NCI-H2107 (cell line): ENCODE data around the gene PLGRKT.
"Not testable (repeated sequence)": the region's sequence is repeated elsewhere in the genome, so short reads cannot be mapped to it uniquely, and the experiment has no call there.

Experiments used
- DNase-seq: peaks from one replicate; lab custom pipeline; 2025; lab: John Stamatoyannopoulos, UW

The PLGRKT gene

GRCh38 chr9:5437254-5438216, at the start of gene PLGRKT:
PLGRKT (minus strand) TSS chr9:5437925; CDS start chr9:5431977, 5,948 bp downstream.
- DNase-seq = peak; percentile 74

GRCh38 chr9:5486988-5487387, 49.3 kb upstream of the PLGRKT start:
- no peak for DNase-seq

- DNase-seq = no peak
These were observed 47.8 kb upstream of the PLGRKT start for GRCh38 chr9:5485378-5486085.

GRCh38 chr9:5483306-5483705, 45.6 kb upstream of the PLGRKT start:
- no peak for DNase-seq

- no peak for DNase-seq
These were observed 44.5 kb upstream of the PLGRKT start for GRCh38 chr9:5482194-5482593.

- no peak for DNase-seq
These were observed 43.8 kb upstream of the PLGRKT start for GRCh38 chr9:5481322-5482040.

GRCh38 chr9:5480919-5481318, 43.2 kb upstream of the PLGRKT start:
- no peak for DNase-seq

- DNase-seq = no peak
These were observed 42.4 kb upstream of the PLGRKT start for GRCh38 chr9:5479994-5480694.

- no peak for DNase-seq
These were observed 40.5 kb upstream of the PLGRKT start for GRCh38 chr9:5478206-5478605.

GRCh38 chr9:5475611-5476010, 37.9 kb upstream of the PLGRKT start:
- not testable (repeated sequence) for DNase-seq

GRCh38 chr9:5470816-5471215, 33.1 kb upstream of the PLGRKT start:
- no peak for DNase-seq

- DNase-seq = no peak
These were observed 32.4 kb upstream of the PLGRKT start for GRCh38 chr9:5470122-5470521.

GRCh38 chr9:5468850-5469249, 31.1 kb upstream of the PLGRKT start:
- DNase-seq = no peak

- no peak for DNase-seq
These were observed 29.0 kb upstream of the PLGRKT start for GRCh38 chr9:5466766-5467165.

GRCh38 chr9:5466005-5466404, 28.3 kb upstream of the PLGRKT start:
- no peak for DNase-seq

- DNase-seq = not testable (repeated sequence)
These were observed 27.2 kb upstream of the PLGRKT start for GRCh38 chr9:5464831-5465330.

GRCh38 chr9:5460157-5460556, 22.4 kb upstream of the PLGRKT start:
- DNase-seq = no peak

- DNase-seq = no peak
These were observed 21.6 kb upstream of the PLGRKT start for GRCh38 chr9:5459289-5459829.

- no peak for DNase-seq
These were observed 17.5 kb upstream of the PLGRKT start for GRCh38 chr9:5455181-5455580.

- DNase-seq = no peak
These were observed 15.9 kb upstream of the PLGRKT start for GRCh38 chr9:5453673-5454072.

GRCh38 chr9:5453004-5453403, 15.3 kb upstream of the PLGRKT start:
- DNase-seq = no peak
